H9 (cell line): ENCODE measurements around the gene UFSP2. TPM values are rescaled to one million over a fixed set of nuclear protein-coding genes. Genes with fewer than 3 reads are reported as not detected.
A peak's percentile ranks its signal among the peaks of the same experiment; 100 is the strongest.

Experiments
- DNase-seq: peaks from one replicate; pipeline ENCODE4 v3.0.0-alpha.2; 2017
- H2AFZ ChIP-seq: one replicate; pipeline ENCODE4 v1.6.1; 2013; ENCODE audit warnings: mild to moderate bottlenecking, low read length, control low read depth, moderate library complexity
- H2AK5ac ChIP-seq: 2 replicates; pipeline ENCODE4 v1.6.1; 2013; ENCODE audit warnings: low read length, control low read depth, mixed read lengths; ENCODE audit not compliant: insufficient read length
- H2BK120ac ChIP-seq: one replicate; pipeline ENCODE4 v1.6.1; 2013; ENCODE audit warnings: low read depth, mild to moderate bottlenecking, low read length, control low read depth, inconsistent platforms; ENCODE audit not compliant: poor library complexity, severe bottlenecking
- H2BK12ac ChIP-seq: 2 replicates; pipeline ENCODE4 v1.6.1; 2013; ENCODE audit warnings: low read length, control low read depth, mixed read lengths, low read depth; ENCODE audit not compliant: insufficient read length
- H2BK15ac ChIP-seq: 2 replicates; pipeline ENCODE4 v1.6.1; 2013; ENCODE audit warnings: low read depth, low read length, control low read depth
- H2BK20ac ChIP-seq: one replicate; pipeline ENCODE4 v1.6.1; 2013; ENCODE audit warnings: low read depth, mild to moderate bottlenecking, low read length, control low read depth, inconsistent platforms; ENCODE audit not compliant: poor library complexity, severe bottlenecking
- H2BK5ac ChIP-seq: 2 replicates; pipeline ENCODE4 v1.6.1; 2013; ENCODE audit warnings: low read length, control low read depth, mixed read lengths; ENCODE audit not compliant: insufficient read length
- H3K14ac ChIP-seq: 2 replicates; pipeline ENCODE4 v1.6.1; 2013; ENCODE audit warnings: low read length, control low read depth; ENCODE audit not compliant: insufficient read depth
- H3K18ac ChIP-seq: 2 replicates; pipeline ENCODE4 v1.6.1; 2013; ENCODE audit warnings: low read depth, mild to moderate bottlenecking, mixed read lengths, low read length, control low read depth; ENCODE audit not compliant: insufficient read length
- H3K23ac ChIP-seq: 2 replicates; pipeline ENCODE4 v1.6.1; 2013; ENCODE audit warnings: low read length, control low read depth, mixed read lengths, low read depth; ENCODE audit not compliant: insufficient read length
- H3K23me2 ChIP-seq: 2 replicates; pipeline ENCODE4 v1.6.1; 2013; ENCODE audit warnings: low read depth, mild to moderate bottlenecking, mixed read lengths, low read length, control low read depth; ENCODE audit not compliant: insufficient read length, poor library complexity, severe bottlenecking
- H3K27ac ChIP-seq: 2 replicates; pipeline ENCODE4 v1.5.1; 2013; ENCODE audit warnings: low read length, control low read depth, mixed read lengths, low read depth; ENCODE audit not compliant: insufficient read length
- H3K27me3 ChIP-seq: 2 replicates; pipeline ENCODE4 v1.6.1; 2013; ENCODE audit warnings: low read length, control low read depth, inconsistent platforms; ENCODE audit not compliant: insufficient read depth
- H3K4ac ChIP-seq: 2 replicates; pipeline ENCODE4 v1.6.1; 2013; ENCODE audit warnings: low read depth, mild to moderate bottlenecking, control low read depth, inconsistent platforms, low read length, moderate library complexity
- H3K4me1 ChIP-seq: 2 replicates; pipeline ENCODE4 v1.6.1; 2013; ENCODE audit warnings: low read length, control low read depth, inconsistent platforms; ENCODE audit not compliant: insufficient read depth
- H3K4me2 ChIP-seq: 2 replicates; pipeline ENCODE4 v1.6.1; 2013; ENCODE audit warnings: low read length, control low read depth, mixed read lengths; ENCODE audit not compliant: insufficient read length, insufficient read depth
- H3K56ac ChIP-seq: 2 replicates; pipeline ENCODE4 v1.6.1; 2013; ENCODE audit warnings: low read depth, mild to moderate bottlenecking, mixed read lengths, low read length, control low read depth; ENCODE audit not compliant: insufficient read length
- H3K79me1 ChIP-seq: 2 replicates; pipeline ENCODE4 v1.6.1; 2013; ENCODE audit warnings: low read depth, mild to moderate bottlenecking, moderate library complexity, low read length, control low read depth, inconsistent platforms; ENCODE audit not compliant: insufficient read depth, poor library complexity, severe bottlenecking
- H3K79me2 ChIP-seq: 2 replicates; pipeline ENCODE4 v1.6.1; 2013; ENCODE audit warnings: low read length, control low read depth, inconsistent platforms; ENCODE audit not compliant: insufficient read depth
- H3K9ac ChIP-seq: 2 replicates; pipeline ENCODE4 v1.6.1; 2013; ENCODE audit warnings: low read length, control low read depth, mixed read lengths; ENCODE audit not compliant: insufficient read length; ENCODE audit errors: extremely low read depth
- H3K9me3 ChIP-seq: one replicate; pipeline ENCODE4 v1.6.1; 2013; ENCODE audit warnings: low read depth, low read length, inconsistent platforms; ENCODE audit not compliant: control insufficient read depth
- H3T11ph ChIP-seq: one replicate; pipeline ENCODE4 v1.6.1; 2013; ENCODE audit warnings: mild to moderate bottlenecking, low read length, control low read depth, inconsistent platforms
- H4K20me1 ChIP-seq: one replicate; pipeline ENCODE4 v1.6.1; 2013; ENCODE audit not compliant: control insufficient read depth, insufficient read length, insufficient read depth
- H4K5ac ChIP-seq: 2 replicates; pipeline ENCODE4 v1.6.1; 2013; ENCODE audit warnings: low read depth, mild to moderate bottlenecking, mixed read lengths, low read length, control low read depth; ENCODE audit not compliant: insufficient read length
- H4K8ac ChIP-seq: replicated peaks from 2 replicates; pipeline ENCODE4 v1.6.1; 2013; ENCODE audit warnings: low read length, control low read depth, mixed read lengths, low read depth; ENCODE audit not compliant: insufficient read length
- H4K91ac ChIP-seq: 2 replicates; pipeline ENCODE4 v1.6.1; 2013; ENCODE audit warnings: low read depth, mild to moderate bottlenecking, moderate library complexity, mixed read lengths, low read length, control low read depth; ENCODE audit not compliant: insufficient read length
- H3K27ac Mint-ChIP-seq, 3 experiments: 2 replicates in 2 of 3; 3 replicates in 1 of 3; pipeline ENCODE4 v1.8.0; 2020 to 2021; ENCODE audit warnings: mixed read lengths in 3 of 3, mild to moderate bottlenecking in 1 of 3, moderate library complexity in 1 of 3
- H3K27me3 Mint-ChIP-seq: 2 replicates; pipeline ENCODE4 v1.8.0; 2021; ENCODE audit warnings: low read depth, mild to moderate bottlenecking, moderate library complexity, mixed read lengths
- H3K36me3 Mint-ChIP-seq, 3 experiments: 2 replicates in 2 of 3; 3 replicates in 1 of 3; pipeline ENCODE4 v1.8.0; 2020 to 2021; ENCODE audit warnings: low read depth in 3 of 3, mixed read lengths in 3 of 3; ENCODE audit not compliant: insufficient read depth in 1 of 3
- H3K4me1 Mint-ChIP-seq, 2 experiments: 2 replicates each; pipeline ENCODE4 v1.8.0; 2020; ENCODE audit warnings: mixed read lengths in 2 of 2
- H3K4me3 Mint-ChIP-seq, 2 experiments: 2 replicates in 1 of 2; 3 replicates in 1 of 2; pipeline ENCODE4 v1.8.0; 2020 to 2021; ENCODE audit warnings: mild to moderate bottlenecking in 2 of 2, mixed read lengths in 2 of 2, moderate library complexity in 1 of 2
- H3K9me3 Mint-ChIP-seq, 2 experiments: 2 replicates in 1 of 2; 3 replicates in 1 of 2; pipeline ENCODE4 v1.8.0; 2020; ENCODE audit warnings: mild to moderate bottlenecking in 2 of 2, mixed read lengths in 2 of 2, moderate library complexity in 1 of 2
- CTCF ChIP-seq: fragments of 200-600 bp; sonication (generic); conservative IDR thresholded peaks from 3 replicates; pipeline ENCODE4 v1.8.0; 2021; ENCODE audit warnings: antibody characterized with exemption, mild to moderate bottlenecking
- WGBS: extraction: QIAGEN DNeasy Blood & Tissue Kit; methylation state at CpG from one replicate; pipeline ENCODE4 v1.1.7; 2013; ENCODE audit warnings: missing lambda C conversion rate, low lambda C conversion rate, mixed read lengths; ENCODE audit not compliant: insufficient read length; ENCODE audit errors: extremely low coverage; 5-methylcytosine and 5-hydroxymethylcytosine counted together
- long read RNA-seq: library from polyadenylated mRNA; unstranded; transcript quantifications from one replicate; pipeline ENCODE4 v2.0.0, GENCODE V29; 2020
- total RNA-seq: library from RNA; stranded (reverse); gene quantifications from 2 replicates; pipeline ENCODE4 v1.2.1, GENCODE V29; 2021

Gene UFSP2
- total RNA-seq = 37.1 and 41.1 TPM in 2 replicates
- long read RNA-seq, transcript UFSP2-201 (12 exons, 1,630 nt) = major isoform, 199 of 219 reads
- long read RNA-seq, partial matches to known transcripts = 5 of 219 reads
- long read RNA-seq, other reads (novel, unspliced or antisense) = 13 of 219 reads

DNA sequence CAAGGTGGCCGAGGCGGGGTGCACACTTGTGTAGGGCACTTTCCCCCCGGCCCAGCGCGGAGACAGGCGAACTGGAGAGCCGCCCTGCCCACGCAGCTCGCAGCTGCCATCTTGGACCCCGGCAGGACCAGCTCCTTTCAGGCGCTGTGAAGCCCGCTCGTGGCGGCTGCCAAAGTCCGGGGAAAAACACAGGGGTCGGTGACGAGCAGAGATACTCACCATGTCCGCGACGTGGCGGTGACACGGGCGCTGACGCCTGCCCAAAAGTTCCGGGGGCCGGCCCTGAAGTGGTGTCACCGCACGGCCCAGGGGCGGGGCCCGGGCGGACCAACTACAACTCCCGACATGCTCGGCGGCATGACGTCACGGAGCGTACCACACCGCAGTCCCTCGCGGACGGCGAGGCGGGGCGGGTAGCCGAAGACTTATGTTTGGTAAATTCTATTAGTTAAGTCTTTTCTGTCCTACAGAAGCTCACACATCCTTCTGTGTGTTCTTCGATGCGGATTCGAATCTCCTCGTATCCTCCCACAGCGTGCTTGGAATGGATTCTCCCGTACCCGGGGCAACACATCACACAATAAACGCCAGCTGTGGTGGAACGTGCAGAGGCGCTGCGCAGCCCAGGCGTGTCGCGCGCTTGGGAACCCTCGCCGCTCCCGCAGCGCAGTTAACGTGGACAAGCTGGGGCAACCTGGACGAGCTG, at the start of gene UFSP2:
TSS of gene UFSP2 (minus strand) at position 318 of the 706 bp plus-strand sequence. CDS start at position 222, 96 bp downstream.
- Histone ChIP-seq H2BK20ac (no peak within 1 kb of the TSS), H3K14ac (peak within 1 kb of the TSS; percentile 99), H3K79me2 (no peaks in the 10 kb centered on the region), H3K4ac (no peak within 1 kb of the TSS; the same call in 1 of the 2 replicates), H3K23ac (no peak within 1 kb of the TSS), H2AK5ac (no peak within 1 kb of the TSS), H3K79me1 (peaks cover 2% of the 10 kb centered on the region), H3K56ac (peak within 1 kb of the TSS; percentile 57), H4K5ac (peak within 1 kb of the TSS; percentile 23), H2BK120ac (peak within 1 kb of the TSS; percentile 40), H3K23me2 (peaks cover 5% of the 10 kb centered on the region), H3K27ac (no peak within 1 kb of the TSS), H4K91ac (no peak within 1 kb of the TSS), H3K18ac (peak within 1 kb of the TSS; percentile 99), H3K4me1 (no peaks in the 10 kb centered on the region; the same call in 1 of the 2 replicates), H3T11ph (no peak within 1 kb of the TSS), H4K8ac (no peak within 1 kb of the TSS), H3K9ac (peak within 1 kb of the TSS; percentile 94), H3K9me3 (no peaks in the 10 kb centered on the region), H2BK15ac (no peak within 1 kb of the TSS), H4K20me1 (no peaks in the 10 kb centered on the region), H3K4me2 (peak within 1 kb of the TSS; percentile 52), H2AFZ (no peak within 1 kb of the TSS), H2BK5ac (peak within 1 kb of the TSS; percentile 32), H2BK12ac (no peak within 1 kb of the TSS), H3K27me3 (no peaks in the 10 kb centered on the region)
- TF ChIP-seq CTCF = no peak
- H3K4me3 Mint-ChIP-seq = peak within 1 kb of the TSS; percentile 88 to 92
- peaks cover 7 to 9% of the 10 kb centered on the region in 2 experiments for H3K4me1 Mint-ChIP-seq
- H3K9me3 Mint-ChIP-seq = no peaks in the 10 kb centered on the region; a peak in 1 of 5 replicates
- WGBS = no CpG with 5 or more reads among the region's 66 CpGs
- no peaks in the 10 kb centered on the region for H3K27me3 Mint-ChIP-seq
- H3K27ac Mint-ChIP-seq = peak within 1 kb of the TSS; percentile 99 to 100 (median 99)
- H3K36me3 Mint-ChIP-seq = peaks cover 3 to 12% (median 11%) of the 10 kb centered on the region in 3 experiments; a peak in 5 of 7 replicates
- DNase-seq = peak; percentile 88
